ENCODE data around the gene USH1C.
A peak's percentile ranks its signal among the peaks of the same experiment; 100 is the strongest.

USH1C gene

GRCh38 chr11:17488563-17488962 is 55.7 kb downstream of the USH1C start:
- no peaks in the 10 kb centered on the region for H3K27me3 ChIP-seq (ENCODE audit: control insufficient read depth, insufficient read depth, low read length)
- H3K4me3 ChIP-seq (ENCODE audit: low read depth, low read length), result no peak overlapping the region
- H3K36me3 ChIP-seq (ENCODE audit: control insufficient read depth, insufficient read depth, low read length), result no peaks in the 10 kb centered on the region
- H3K4me1 ChIP-seq (ENCODE audit: control insufficient read depth, insufficient read depth, low read length), result no peaks in the 10 kb centered on the region
- H3K9me3 ChIP-seq (ENCODE audit: control insufficient read depth, insufficient read depth, low read length), result no peaks in the 10 kb centered on the region
- H3K9ac ChIP-seq (ENCODE audit: low read depth, low read length), result no peak overlapping the region

GRCh38 chr11:17486646-17487045 is 57.6 kb downstream of the USH1C start:
- H3K9ac ChIP-seq (ENCODE audit: low read depth, low read length), result no peak overlapping the region
- H3K27me3 ChIP-seq (ENCODE audit: control insufficient read depth, insufficient read depth, low read length), result no peaks in the 10 kb centered on the region
- no peaks in the 10 kb centered on the region for H3K36me3 ChIP-seq (ENCODE audit: control insufficient read depth, insufficient read depth, low read length)
- H3K9me3 ChIP-seq (ENCODE audit: control insufficient read depth, insufficient read depth, low read length), result no peaks in the 10 kb centered on the region
- H3K4me3 ChIP-seq (ENCODE audit: low read depth, low read length), result no peak overlapping the region
- no peaks in the 10 kb centered on the region for H3K4me1 ChIP-seq (ENCODE audit: control insufficient read depth, insufficient read depth, low read length)

- Histone ChIP-seq H3K36me3 (ENCODE audit: control insufficient read depth, insufficient read depth, low read length) (no peaks in the 10 kb centered on the region), H3K4me1 (ENCODE audit: control insufficient read depth, insufficient read depth, low read length) (peaks cover 2% of the 10 kb centered on the region), H3K4me3 (ENCODE audit: low read depth, low read length) (no peak overlapping the region)
These were observed 60.7 kb downstream of the USH1C start for GRCh38 chr11:17483505-17483904.

GRCh38 chr11:17481905-17482304 is 62.3 kb downstream of the USH1C start:
- Histone ChIP-seq H3K9ac (ENCODE audit: low read depth, low read length) (no peak overlapping the region), H3K9me3 (ENCODE audit: control insufficient read depth, insufficient read depth, low read length) (no peaks in the 10 kb centered on the region), H3K4me1 (ENCODE audit: control insufficient read depth, insufficient read depth, low read length) (peaks cover 2% of the 10 kb centered on the region), H3K4me3 (ENCODE audit: low read depth, low read length) (no peak overlapping the region), H3K36me3 (ENCODE audit: control insufficient read depth, insufficient read depth, low read length) (no peaks in the 10 kb centered on the region), H3K27me3 (ENCODE audit: control insufficient read depth, insufficient read depth, low read length) (peaks cover 25% of the 10 kb centered on the region)

More at GRCh38 chr11:17483505-17483904, 60.7 kb downstream of the USH1C start:
- no peaks in the 10 kb centered on the region for H3K9me3 ChIP-seq (ENCODE audit: control insufficient read depth, insufficient read depth, low read length)
- H3K9ac ChIP-seq (ENCODE audit: low read depth, low read length), result no peak overlapping the region
- peaks cover 9% of the 10 kb centered on the region for H3K27me3 ChIP-seq (ENCODE audit: control insufficient read depth, insufficient read depth, low read length)

- no peaks in the 10 kb centered on the region for H3K36me3 ChIP-seq (ENCODE audit: control insufficient read depth, insufficient read depth, low read length)
- H3K27me3 ChIP-seq (ENCODE audit: control insufficient read depth, insufficient read depth, low read length), result peaks cover 43% of the 10 kb centered on the region
- peaks cover 2% of the 10 kb centered on the region for H3K4me1 ChIP-seq (ENCODE audit: control insufficient read depth, insufficient read depth, low read length)
- no peak overlapping the region for H3K9ac ChIP-seq (ENCODE audit: low read depth, low read length)
- no peak overlapping the region for H3K4me3 ChIP-seq (ENCODE audit: low read depth, low read length)
- no peaks in the 10 kb centered on the region for H3K9me3 ChIP-seq (ENCODE audit: control insufficient read depth, insufficient read depth, low read length)
These were observed 64.7 kb downstream of the USH1C start for GRCh38 chr11:17479284-17480214.

GRCh38 chr11:17478070-17478469 is 66.1 kb downstream of the USH1C start:
- Histone ChIP-seq H3K4me1 (ENCODE audit: control insufficient read depth, insufficient read depth, low read length) (peaks cover 4% of the 10 kb centered on the region), H3K9ac (ENCODE audit: low read depth, low read length) (no peak overlapping the region)

GRCh38 chr11:17477361-17477760 is 66.9 kb downstream of the USH1C start:
- peak overlapping the region; percentile 45 for H3K4me3 ChIP-seq (ENCODE audit: low read depth, low read length)
- H3K9me3 ChIP-seq (ENCODE audit: control insufficient read depth, insufficient read depth, low read length), result no peaks in the 10 kb centered on the region
- H3K27me3 ChIP-seq (ENCODE audit: control insufficient read depth, insufficient read depth, low read length), result peaks cover 54% of the 10 kb centered on the region
- no peaks in the 10 kb centered on the region for H3K36me3 ChIP-seq (ENCODE audit: control insufficient read depth, insufficient read depth, low read length)
- H3K4me1 ChIP-seq (ENCODE audit: control insufficient read depth, insufficient read depth, low read length), result peaks cover 4% of the 10 kb centered on the region
- no peak overlapping the region for H3K9ac ChIP-seq (ENCODE audit: low read depth, low read length)

More at GRCh38 chr11:17478070-17478469, 66.1 kb downstream of the USH1C start:
- Histone ChIP-seq H3K36me3 (ENCODE audit: control insufficient read depth, insufficient read depth, low read length) (no peaks in the 10 kb centered on the region), H3K4me3 (ENCODE audit: low read depth, low read length) (no peak overlapping the region), H3K27me3 (ENCODE audit: control insufficient read depth, insufficient read depth, low read length) (peaks cover 54% of the 10 kb centered on the region), H3K9me3 (ENCODE audit: control insufficient read depth, insufficient read depth, low read length) (no peaks in the 10 kb centered on the region)

- H3K4me3 ChIP-seq (ENCODE audit: low read depth, low read length), result peak overlapping the region; percentile 45
- no peaks in the 10 kb centered on the region for H3K9me3 ChIP-seq (ENCODE audit: control insufficient read depth, insufficient read depth, low read length)
- peaks cover 54% of the 10 kb centered on the region for H3K27me3 ChIP-seq (ENCODE audit: control insufficient read depth, insufficient read depth, low read length)
- peaks cover 4% of the 10 kb centered on the region for H3K4me1 ChIP-seq (ENCODE audit: control insufficient read depth, insufficient read depth, low read length)
- H3K9ac ChIP-seq (ENCODE audit: low read depth, low read length), result no peak overlapping the region
- no peaks in the 10 kb centered on the region for H3K36me3 ChIP-seq (ENCODE audit: control insufficient read depth, insufficient read depth, low read length)
These were observed 67.2 kb downstream of the USH1C start for GRCh38 chr11:17477084-17477333.

- Histone ChIP-seq H3K4me3 (ENCODE audit: low read depth, low read length) (peak within 1 kb of the TSS; percentile 90), H3K36me3 (ENCODE audit: control insufficient read depth, insufficient read depth, low read length) (no peaks in the 10 kb centered on the region), H3K9me3 (ENCODE audit: control insufficient read depth, insufficient read depth, low read length) (no peaks in the 10 kb centered on the region), H3K27me3 (ENCODE audit: control insufficient read depth, insufficient read depth, low read length) (peaks cover 54% of the 10 kb centered on the region), H3K9ac (ENCODE audit: low read depth, low read length) (no peak within 1 kb of the TSS), H3K4me1 (ENCODE audit: control insufficient read depth, insufficient read depth, low read length) (peaks cover 4% of the 10 kb centered on the region)
These were observed 67.7 kb downstream of the USH1C start, which contains the start of gene ABCC8 for GRCh38 chr11:17476317-17477083. TSS of gene ABCC8 (minus strand) at chr11:17476845. CDS start at chr11:17476776, 69 bp downstream.

GRCh38 chr11:17475666-17476316 is 68.4 kb downstream of the USH1C start:
- H3K9ac ChIP-seq (ENCODE audit: low read depth, low read length), result no peak overlapping the region
- no peaks in the 10 kb centered on the region for H3K9me3 ChIP-seq (ENCODE audit: control insufficient read depth, insufficient read depth, low read length)
- no peaks in the 10 kb centered on the region for H3K36me3 ChIP-seq (ENCODE audit: control insufficient read depth, insufficient read depth, low read length)
- peaks cover 4% of the 10 kb centered on the region for H3K4me1 ChIP-seq (ENCODE audit: control insufficient read depth, insufficient read depth, low read length)
- H3K4me3 ChIP-seq (ENCODE audit: low read depth, low read length), result peak overlapping the region; percentile 90
- H3K27me3 ChIP-seq (ENCODE audit: control insufficient read depth, insufficient read depth, low read length), result peaks cover 54% of the 10 kb centered on the region

GRCh38 chr11:17473071-17473744 is 71.0 kb downstream of the USH1C start:
- Histone ChIP-seq H3K4me1 (ENCODE audit: control insufficient read depth, insufficient read depth, low read length) (peaks cover 2% of the 10 kb centered on the region), H3K4me3 (ENCODE audit: low read depth, low read length) (no peak overlapping the region), H3K36me3 (ENCODE audit: control insufficient read depth, insufficient read depth, low read length) (no peaks in the 10 kb centered on the region), H3K9ac (ENCODE audit: low read depth, low read length) (no peak overlapping the region), H3K9me3 (ENCODE audit: control insufficient read depth, insufficient read depth, low read length) (no peaks in the 10 kb centered on the region), H3K27me3 (ENCODE audit: control insufficient read depth, insufficient read depth, low read length) (peaks cover 42% of the 10 kb centered on the region)
